Posterior vena cava (tissue), 2 donors: Measurements from ENCODE around the gene SPOCK2. TPM values are rescaled to one million over a fixed set of nuclear protein-coding genes. Genes with fewer than 3 reads are reported as not detected.
"Not testable (repeated sequence)": the region's sequence is repeated elsewhere in the genome, so short reads cannot be mapped to it uniquely, and the experiment has no call there.

Experiments used
- DNase-seq: peaks from one replicate; pipeline ENCODE4 v3.0.0-alpha.2; 2020; ENCODE audit warnings: low spot score
- intact Hi-C, 2 donors: fragments of 100-400 bp; cut with DNase I; formaldehyde crosslinking; loops; one replicate each; pipeline versions ENCODE4 v1.14.1 to v1.14.2; 2022 to 2023
- long read RNA-seq, 2 donors: library from polyadenylated mRNA; unstranded; transcript quantifications; one replicate each; pipeline ENCODE4 v2.0.0, GENCODE V29; 2020 to 2021
- total RNA-seq, 2 donors: library from RNA; stranded (reverse); fragmentation: NEBNext Ultra II Directional; extraction: Animal tissue kit (Norgen Biotek cat#: 25700); gene quantifications; one replicate each; pipeline ENCODE4 v1.2.1, GENCODE V29; 2021
- donor health status: DM: yes; HTN: yes; CAD: no.
- donor health status: DM: yes; HTN: yes; CAD: no.

SPOCK2 gene, protein sequence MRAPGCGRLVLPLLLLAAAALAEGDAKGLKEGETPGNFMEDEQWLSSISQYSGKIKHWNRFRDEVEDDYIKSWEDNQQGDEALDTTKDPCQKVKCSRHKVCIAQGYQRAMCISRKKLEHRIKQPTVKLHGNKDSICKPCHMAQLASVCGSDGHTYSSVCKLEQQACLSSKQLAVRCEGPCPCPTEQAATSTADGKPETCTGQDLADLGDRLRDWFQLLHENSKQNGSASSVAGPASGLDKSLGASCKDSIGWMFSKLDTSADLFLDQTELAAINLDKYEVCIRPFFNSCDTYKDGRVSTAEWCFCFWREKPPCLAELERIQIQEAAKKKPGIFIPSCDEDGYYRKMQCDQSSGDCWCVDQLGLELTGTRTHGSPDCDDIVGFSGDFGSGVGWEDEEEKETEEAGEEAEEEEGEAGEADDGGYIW
- 1 to 10 TPM; 2.4 to 4.5 TPM for total RNA-seq
- long read RNA-seq, donor 1, partial matches to known transcripts, result 1 of 2 reads
- long read RNA-seq, donor 1, other reads (novel, unspliced or antisense), result 1 of 2 reads
- long read RNA-seq, donor 2, partial matches to known transcripts, result 2 of 9 reads
- long read RNA-seq, donor 2, other reads (novel, unspliced or antisense), result 7 of 9 reads

GRCh38 chr10:72087969-72088888 is at the start of gene SPOCK2:
TSS of gene SPOCK2 (minus strand) at chr10:72088551. CDS start at chr10:72088328, 223 bp downstream.
- intact Hi-C loops, result no loop called here
- DNase-seq, result no peak

- no peak for DNase-seq
- intact Hi-C loops, result no loop called here
Observed at GRCh38 chr10:72137583-72137982, 49.2 kb upstream of the SPOCK2 start.

DNA sequence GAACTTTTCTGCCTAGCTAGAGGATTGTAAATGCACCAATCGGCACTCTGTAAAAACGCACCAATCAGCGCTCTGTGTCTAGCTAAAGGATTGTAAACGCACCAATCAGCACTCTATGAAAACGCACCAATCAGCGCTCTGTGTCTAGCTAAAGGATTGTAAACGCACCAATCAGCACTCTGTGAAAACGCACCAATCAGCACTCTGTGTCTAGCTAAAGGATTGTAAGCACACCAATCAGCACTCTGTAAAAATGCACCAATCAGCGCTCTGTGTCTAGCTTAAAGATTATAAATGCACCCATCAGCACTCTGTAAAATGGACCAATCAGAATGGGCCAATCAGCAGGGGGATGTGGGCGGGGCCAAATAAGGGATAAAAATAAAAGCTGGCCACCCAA is 47.9 kb upstream of the SPOCK2 start:
- DNase-seq, intact Hi-C loops: not testable (repeated sequence)

- intact Hi-C loops, result no loop called here
Observed at GRCh38 chr10:72134785-72135767, 46.7 kb upstream of the SPOCK2 start.

GRCh38 chr10:72133517-72133916 is 45.2 kb upstream of the SPOCK2 start:
- DNase-seq, result no peak
- intact Hi-C loops, result no loop called here

More at GRCh38 chr10:72134785-72135767, 46.7 kb upstream of the SPOCK2 start:
- no peak for DNase-seq

- DNase-seq, result no peak
- intact Hi-C loops, result no loop called here
Observed at GRCh38 chr10:72132854-72133253, 44.5 kb upstream of the SPOCK2 start.

DNA sequence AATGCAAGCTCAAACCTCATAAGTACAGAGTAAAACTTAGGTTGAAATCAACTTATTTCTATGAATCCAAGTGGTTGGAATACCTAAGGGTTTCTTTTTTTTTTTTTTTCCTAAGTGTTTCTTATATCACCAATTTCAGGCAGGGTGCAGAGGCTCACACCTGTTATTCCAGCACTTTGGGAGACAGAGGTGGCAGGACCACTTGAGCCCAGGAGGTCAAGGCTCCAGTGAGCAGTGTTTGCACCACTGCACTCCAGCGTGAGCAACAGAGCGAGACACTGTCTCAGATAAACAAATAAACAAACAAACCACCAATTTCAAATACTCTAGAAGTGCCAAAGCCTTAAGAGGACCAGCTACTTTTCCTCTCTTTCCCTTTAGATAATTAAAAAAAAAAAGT is 39.2 kb upstream of the SPOCK2 start:
- intact Hi-C loops, result loop anchor here in 1 of 2 donors (10.0 kb wide), 1 partner anchor 197 kb away; no protein-coding TSS in a partner anchor
- DNase-seq, result no peak

- intact Hi-C loops, result loop anchor here in 1 of 2 donors (10.0 kb wide), 1 partner anchor 198 kb away; no protein-coding TSS in a partner anchor
- no peak for DNase-seq
Observed at GRCh38 chr10:72126872-72127232, 38.5 kb upstream of the SPOCK2 start.

DNA sequence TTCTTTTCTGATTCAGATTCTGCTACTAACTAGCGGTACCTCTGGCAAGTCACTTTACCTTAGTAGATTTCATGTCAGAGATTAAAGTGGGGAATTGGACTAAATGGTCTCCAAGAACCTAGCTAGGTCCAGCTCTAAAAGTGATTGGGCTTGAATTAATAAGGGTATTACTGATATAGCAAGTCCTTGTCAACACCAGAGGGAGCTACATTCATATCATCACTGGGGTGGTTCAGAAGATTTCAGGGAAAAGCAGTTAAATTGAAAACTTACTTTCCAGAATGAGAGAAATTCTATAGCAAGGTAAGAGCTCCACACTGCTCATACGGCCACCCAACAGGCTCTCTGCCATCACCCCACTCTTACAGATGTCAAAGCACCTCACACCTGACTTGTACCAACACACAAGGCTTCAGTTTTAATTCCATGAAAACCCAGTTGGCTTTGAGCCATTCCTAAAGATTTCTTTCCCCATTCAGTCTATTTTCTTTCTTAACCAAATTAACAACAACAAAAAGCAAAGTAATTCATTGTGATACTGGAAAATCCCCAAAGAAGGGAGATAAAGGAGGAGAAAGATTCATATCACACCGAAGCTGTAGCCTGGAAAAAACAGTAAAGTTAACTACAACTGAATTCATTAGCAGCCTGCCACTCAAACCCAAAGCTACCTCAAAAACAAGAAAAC is 38.0 kb upstream of the SPOCK2 start:
- intact Hi-C loops, result loop anchor here in 1 of 2 donors (10.0 kb wide), 1 partner anchor 198 kb away; no protein-coding TSS in a partner anchor

GRCh38 chr10:72124989-72125388 is 36.6 kb upstream of the SPOCK2 start:
- no peak for DNase-seq
- intact Hi-C loops, result loop anchor here in 1 of 2 donors (10.0 kb wide), 1 partner anchor 200 kb away; no protein-coding TSS in a partner anchor

More for the DNA sequence above, 38.0 kb upstream of the SPOCK2 start:
- no peak for DNase-seq

- DNase-seq, result no peak
- intact Hi-C loops, result loop anchor here in 1 of 2 donors (10.0 kb wide), 1 partner anchor 200 kb away; no protein-coding TSS in a partner anchor
Observed at GRCh38 chr10:72124381-72124780, 36.0 kb upstream of the SPOCK2 start.

DNA sequence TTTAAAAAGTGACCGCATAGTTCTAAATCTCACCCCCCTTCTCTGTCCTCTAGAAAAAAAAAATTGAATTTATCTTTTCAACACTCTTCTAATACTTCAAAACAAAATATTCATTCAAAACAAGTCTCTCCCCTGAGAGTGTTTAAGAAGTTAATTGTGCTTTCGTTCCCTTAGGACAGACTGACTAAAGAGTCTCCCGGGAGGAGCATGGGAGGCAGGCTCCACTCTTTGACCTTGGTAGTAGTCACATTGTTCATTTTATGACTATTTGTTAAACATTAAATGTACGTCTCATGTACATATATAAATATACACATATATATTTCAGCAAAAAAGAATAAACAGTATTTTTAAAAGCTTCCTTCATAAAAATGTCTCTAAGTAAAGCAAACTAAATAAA is 35.3 kb upstream of the SPOCK2 start:
- intact Hi-C loops, result loop anchor here in 1 of 2 donors (10.0 kb wide), 1 partner anchor 201 kb away; no protein-coding TSS in a partner anchor
- no peak for DNase-seq

DNA sequence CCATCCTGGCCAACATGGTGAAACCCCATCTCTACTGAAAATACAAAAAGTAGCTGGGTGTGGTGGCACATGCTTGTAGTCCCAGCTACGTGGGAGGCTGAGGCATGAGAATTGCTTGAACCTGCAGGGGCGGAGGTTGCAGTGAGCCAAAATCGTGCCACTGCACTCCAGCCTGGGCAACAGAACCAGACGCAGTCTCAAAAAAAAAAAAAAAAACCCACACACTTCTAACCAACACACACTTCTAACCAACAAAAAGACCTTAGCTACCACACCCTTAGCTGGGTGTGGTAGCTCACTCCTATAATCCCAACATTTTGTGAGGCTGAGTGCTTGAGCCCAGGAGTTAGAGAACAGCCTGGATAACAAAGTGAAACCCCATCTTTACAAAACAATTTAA is 33.9 kb upstream of the SPOCK2 start:
- intact Hi-C loops, result loop anchor here in 1 of 2 donors (10.0 kb wide), 1 partner anchor 203 kb away; no protein-coding TSS in a partner anchor
- DNase-seq, result no peak

GRCh38 chr10:72121389-72121788 is 33.0 kb upstream of the SPOCK2 start:
- DNase-seq, result no peak
- intact Hi-C loops, result loop anchor here in 1 of 2 donors (10.0 kb wide), 1 partner anchor 203 kb away; no protein-coding TSS in a partner anchor

- intact Hi-C loops, result loop anchor here in 1 of 2 donors (5.0 kb wide), 1 partner anchor 1251 kb away; no protein-coding TSS in a partner anchor
- no peak for DNase-seq
Observed at GRCh38 chr10:72116372-72116771, 28.0 kb upstream of the SPOCK2 start.

DNA sequence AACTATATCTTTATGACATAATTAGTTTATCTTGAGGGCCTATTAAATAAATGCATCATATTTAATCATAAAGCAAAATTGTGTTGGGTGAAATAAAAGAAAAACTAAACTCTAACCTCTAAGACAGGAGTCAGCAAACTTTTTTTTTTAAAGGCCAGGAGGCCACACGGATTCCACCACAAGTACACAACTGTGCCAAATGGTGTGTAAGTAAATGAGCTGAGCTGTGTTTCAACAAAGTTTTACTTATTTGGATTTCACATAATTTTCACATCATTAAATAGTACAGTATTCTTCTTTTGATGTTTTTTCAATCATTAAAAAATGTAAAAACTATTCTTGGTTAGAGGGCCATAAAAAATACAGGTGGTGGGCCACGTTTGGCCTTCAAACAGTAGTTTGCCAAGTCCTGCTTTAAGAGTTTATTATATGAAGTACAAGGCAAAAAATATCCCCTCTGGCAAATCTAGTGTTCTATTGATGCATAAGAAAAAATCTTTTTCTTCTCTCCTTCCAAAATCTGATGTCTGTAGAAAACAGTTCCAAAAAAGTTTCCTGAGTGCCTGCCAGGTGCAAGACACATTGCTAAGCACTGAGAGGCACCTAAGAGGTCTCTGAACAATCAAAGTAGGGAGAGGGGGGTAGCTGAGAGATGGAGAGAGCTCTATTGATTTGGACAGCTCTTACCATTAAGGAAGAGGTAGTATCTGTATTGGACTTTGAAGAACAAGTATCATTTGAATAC is 26.5 kb upstream of the SPOCK2 start:
- no peak for DNase-seq
- intact Hi-C loops, result loop anchor here in 1 of 2 donors (5.0 kb wide), 1 partner anchor 1252 kb away; no protein-coding TSS in a partner anchor
